Measurements from ENCODE around the gene SQSTM1. TPM values are rescaled to one million over a fixed set of nuclear protein-coding genes. Genes with fewer than 3 reads are reported as not detected.

Gene SQSTM1
- total and polyA plus RNA-seq, 12 donors: 258 to 2,312 (median 660) TPM

DNA sequence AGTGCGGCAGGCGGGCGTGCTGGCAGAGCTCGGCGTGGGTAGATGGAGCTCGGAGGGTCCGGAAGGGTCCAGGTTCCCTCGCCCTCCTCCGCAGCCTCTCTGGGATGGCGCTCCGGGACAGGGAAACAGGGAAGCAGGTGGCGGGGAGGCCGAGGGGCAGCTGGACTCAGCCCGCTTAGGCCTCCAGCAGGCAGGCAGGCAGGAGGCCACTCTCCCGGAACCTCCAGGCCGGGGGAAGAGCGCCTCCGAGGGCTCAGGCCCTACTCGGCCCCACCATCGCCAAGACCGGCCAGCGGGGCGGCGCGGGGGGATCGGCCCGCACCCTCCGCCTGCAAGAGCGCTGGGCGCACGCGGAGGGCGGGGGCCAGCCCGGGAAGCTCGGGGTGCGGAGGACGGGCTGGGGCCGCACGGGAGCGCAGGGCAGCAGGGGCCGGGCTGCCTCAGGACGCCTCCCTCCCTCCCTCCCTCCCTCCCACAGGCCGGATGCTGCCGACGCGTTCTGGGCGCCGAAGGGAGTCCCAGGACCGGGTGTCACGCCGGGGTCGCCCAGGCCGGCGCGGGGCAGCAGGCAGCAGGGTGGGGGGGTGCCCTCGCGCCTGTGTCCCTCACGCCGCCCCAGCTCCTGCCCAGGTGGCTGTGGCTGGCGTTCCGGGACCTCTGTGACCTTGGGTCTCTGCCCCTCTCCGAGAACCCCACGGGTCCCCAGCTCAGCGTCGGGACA, 15.0 kb upstream of the SQSTM1 start:
- TF ChIP-seq, protein P1, sequence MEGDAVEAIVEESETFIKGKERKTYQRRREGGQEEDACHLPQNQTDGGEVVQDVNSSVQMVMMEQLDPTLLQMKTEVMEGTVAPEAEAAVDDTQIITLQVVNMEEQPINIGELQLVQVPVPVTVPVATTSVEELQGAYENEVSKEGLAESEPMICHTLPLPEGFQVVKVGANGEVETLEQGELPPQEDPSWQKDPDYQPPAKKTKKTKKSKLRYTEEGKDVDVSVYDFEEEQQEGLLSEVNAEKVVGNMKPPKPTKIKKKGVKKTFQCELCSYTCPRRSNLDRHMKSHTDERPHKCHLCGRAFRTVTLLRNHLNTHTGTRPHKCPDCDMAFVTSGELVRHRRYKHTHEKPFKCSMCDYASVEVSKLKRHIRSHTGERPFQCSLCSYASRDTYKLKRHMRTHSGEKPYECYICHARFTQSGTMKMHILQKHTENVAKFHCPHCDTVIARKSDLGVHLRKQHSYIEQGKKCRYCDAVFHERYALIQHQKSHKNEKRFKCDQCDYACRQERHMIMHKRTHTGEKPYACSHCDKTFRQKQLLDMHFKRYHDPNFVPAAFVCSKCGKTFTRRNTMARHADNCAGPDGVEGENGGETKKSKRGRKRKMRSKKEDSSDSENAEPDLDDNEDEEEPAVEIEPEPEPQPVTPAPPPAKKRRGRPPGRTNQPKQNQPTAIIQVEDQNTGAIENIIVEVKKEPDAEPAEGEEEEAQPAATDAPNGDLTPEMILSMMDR (IDR thresholded peaks at IDR 0.05): no peak
- peak in 1 of 2 donors; percentile 15 for TF ChIP-seq POLR2A (IDR thresholded peaks at IDR 0.05)
- peaks cover 0 to 8% of the 10 kb centered on the region in 2 donors for H3K36me3 ChIP-seq (replicated peaks in 1 of 2)
- peak overlapping the region; percentile 24 to 84 (median 58) for H3K4me3 ChIP-seq
- H3K9me3 ChIP-seq (replicated peaks in 1 of 3): no peaks in the 10 kb centered on the region
- intact Hi-C loops (cut with DNase I): loop anchor here in 1 of 2 donors (10.0 kb wide), 2 partner anchors 49 to 99 kb away; partner anchors contain the start of genes MRNIP and TBC1D9B
- 2 to 29% (median 3%) methylated on average over 11 to 65 of the region's 65 CpGs for WGBS, 4 donors
- peak in 6 of 7 donors; percentile 44 to 68 (median 52) for DNase-seq
- no peaks in the 10 kb centered on the region for H3K27me3 ChIP-seq
- H3K4me1 ChIP-seq (replicated peaks in 1 of 2): peaks cover 37 to 48% of the 10 kb centered on the region in 2 donors
- peak overlapping the region in 4 of 5 donors; percentile 85 to 93 (median 90) for H3K27ac ChIP-seq

GRCh38 chr5:179806250-179807048, 14.3 kb upstream of the SQSTM1 start, which contains the start of gene MGAT4B:
TSS of gene MGAT4B (minus strand) at chr5:179806866. CDS start at chr5:179806583, 283 bp downstream.
- peaks cover 0 to under 1% of the 10 kb centered on the region in 2 donors for H3K36me3 ChIP-seq (replicated peaks in 1 of 2)
- no peaks in the 10 kb centered on the region for H3K9me3 ChIP-seq (replicated peaks in 1 of 3)
- no peaks in the 10 kb centered on the region for H3K27me3 ChIP-seq
- peak within 1 kb of the TSS; percentile 14 to 93 (median 88) for H3K27ac ChIP-seq
- peaks cover 37 to 48% of the 10 kb centered on the region in 2 donors for H3K4me1 ChIP-seq (replicated peaks in 1 of 2)
- peak within 1 kb of the TSS; percentile 24 to 84 (median 68) for H3K4me3 ChIP-seq
- peak; percentile 75 to 85 (median 78) for DNase-seq
- TF ChIP-seq, protein P1 (IDR thresholded peaks at IDR 0.05): peak in 1 of 6 experiments; percentile 5
- peak; percentile 72 to 75 for TF ChIP-seq POLR2A (IDR thresholded peaks at IDR 0.05)
- 0 to 3% (median 0%) methylated on average over 11 to 104 of the region's 108 CpGs for WGBS, 4 donors
- intact Hi-C loops (cut with DNase I): loop anchor here in 1 of 2 donors (10.0 kb wide), 2 partner anchors 48 to 98 kb away; partner anchors contain the start of genes MRNIP and TBC1D9B

DNA sequence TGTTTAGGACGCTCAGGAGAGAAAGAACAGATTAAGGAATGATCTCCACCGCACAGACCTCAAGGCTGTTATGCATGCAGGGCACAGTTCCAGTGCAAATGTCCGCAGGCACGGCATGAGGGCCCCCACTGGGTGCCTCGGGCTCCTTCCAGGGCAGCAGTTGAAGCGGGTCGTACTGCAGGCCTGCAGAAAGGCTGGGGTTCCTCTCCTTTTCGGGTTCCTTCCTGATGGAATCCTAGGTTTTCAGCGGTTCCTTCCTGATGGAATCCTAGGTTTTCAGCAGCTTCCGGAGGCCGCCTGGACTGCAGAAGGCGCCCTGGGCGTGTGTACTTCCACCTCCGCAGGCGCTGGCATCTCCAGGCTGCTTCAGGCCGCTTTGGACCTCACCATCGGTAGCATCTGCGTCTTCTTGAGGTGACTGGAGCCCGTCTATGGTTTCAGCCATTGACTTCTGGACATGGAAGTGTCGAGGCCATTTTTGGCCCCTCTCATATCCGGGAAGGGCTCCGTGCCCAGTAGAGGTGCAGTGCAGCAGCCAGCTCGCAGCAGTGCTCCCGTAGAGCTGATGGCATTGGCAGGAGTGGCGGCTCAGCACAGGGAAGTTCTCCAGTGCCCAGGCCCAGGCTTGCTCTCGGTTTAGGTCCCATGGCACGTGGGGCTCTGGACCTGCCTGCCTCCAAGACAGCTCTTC, 8.4 kb upstream of the SQSTM1 start:
- no peak for DNase-seq
- Histone ChIP-seq H3K9me3 (replicated peaks in 1 of 3) (no peaks in the 10 kb centered on the region), H3K4me1 (replicated peaks in 1 of 2) (peaks cover 9 to 17% of the 10 kb centered on the region in 2 donors), H3K36me3 (replicated peaks in 1 of 2) (no peaks in the 10 kb centered on the region), H3K27ac (no peak overlapping the region), H3K27me3 (no peaks in the 10 kb centered on the region), H3K4me3 (no peak overlapping the region)
- intact Hi-C loops (cut with DNase I): no loop called here
- TF ChIP-seq, protein P1 (IDR thresholded peaks at IDR 0.05): no peak
- no peak for TF ChIP-seq POLR2A (IDR thresholded peaks at IDR 0.05)
- WGBS, 4 donors: 92 to 97% (median 96%) methylated on average over 11 to 27 of the region's 27 CpGs

All from adrenal gland (tissue), 12 donors.